A673 (cell line): Measurements from ENCODE around the gene KCNAB2.

Source experiments
- CTCF ChIP-seq: fragments of 300-800, 200-600 bp; sonication (generic); conservative IDR thresholded peaks from 2 replicates; pipeline ENCODE4 v1.5.1; 2017; ENCODE audit warnings: low read depth, mild to moderate bottlenecking, antibody characterized with exemption, low read length, moderate library complexity, mixed read lengths
- EZH2 ChIP-seq: fragments of 200-600 bp; sonication (generic); IDR thresholded peaks from 2 replicates; pipeline ENCODE4 v1.6.1; 2017; ENCODE audit warnings: borderline replicate concordance, low read depth, mild to moderate bottlenecking, mixed read lengths, antibody characterized with exemption, low read length; ENCODE audit not compliant: poor library complexity, severe bottlenecking

GRCh38 chr1:6106321-6106731 is 60.6 kb downstream of the KCNAB2 start:
- TF ChIP-seq CTCF (no peak), EZH2 (no peak)
